ENCODE measurements around the gene CCDC85B.

- TF ChIP-seq, protein P1, sequence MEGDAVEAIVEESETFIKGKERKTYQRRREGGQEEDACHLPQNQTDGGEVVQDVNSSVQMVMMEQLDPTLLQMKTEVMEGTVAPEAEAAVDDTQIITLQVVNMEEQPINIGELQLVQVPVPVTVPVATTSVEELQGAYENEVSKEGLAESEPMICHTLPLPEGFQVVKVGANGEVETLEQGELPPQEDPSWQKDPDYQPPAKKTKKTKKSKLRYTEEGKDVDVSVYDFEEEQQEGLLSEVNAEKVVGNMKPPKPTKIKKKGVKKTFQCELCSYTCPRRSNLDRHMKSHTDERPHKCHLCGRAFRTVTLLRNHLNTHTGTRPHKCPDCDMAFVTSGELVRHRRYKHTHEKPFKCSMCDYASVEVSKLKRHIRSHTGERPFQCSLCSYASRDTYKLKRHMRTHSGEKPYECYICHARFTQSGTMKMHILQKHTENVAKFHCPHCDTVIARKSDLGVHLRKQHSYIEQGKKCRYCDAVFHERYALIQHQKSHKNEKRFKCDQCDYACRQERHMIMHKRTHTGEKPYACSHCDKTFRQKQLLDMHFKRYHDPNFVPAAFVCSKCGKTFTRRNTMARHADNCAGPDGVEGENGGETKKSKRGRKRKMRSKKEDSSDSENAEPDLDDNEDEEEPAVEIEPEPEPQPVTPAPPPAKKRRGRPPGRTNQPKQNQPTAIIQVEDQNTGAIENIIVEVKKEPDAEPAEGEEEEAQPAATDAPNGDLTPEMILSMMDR (IDR thresholded peaks at IDR 0.05 in 8 of 11, conservative IDR thresholded peaks at IDR 0.05 in 3 of 11): no peak
- no peak for TF ChIP-seq POLR2A (IDR thresholded peaks at IDR 0.05)
Observed at GRCh38 chr11:65915101-65915820, 24.8 kb downstream of the CCDC85B start.

Measured in spleen (tissue), 7 donors.